ENCODE measurements around the gene TTLL7. TPM values are rescaled to one million over a fixed set of nuclear protein-coding genes. Genes with fewer than 3 reads are reported as not detected.

Gene TTLL7
- total and polyA plus RNA-seq, 9 of the 15 experiments (the other 6 are each of a cell fraction or from before 2014, with no cell fraction given), result 0.63 to 2.6 (median 1.7) TPM

- TF ChIP-seq ASH1L (IDR thresholded peaks at IDR 0.05; ENCODE audit: borderline replicate concordance, low read depth, partially characterized antibody), result no peak
- TF ChIP-seq, protein P1, sequence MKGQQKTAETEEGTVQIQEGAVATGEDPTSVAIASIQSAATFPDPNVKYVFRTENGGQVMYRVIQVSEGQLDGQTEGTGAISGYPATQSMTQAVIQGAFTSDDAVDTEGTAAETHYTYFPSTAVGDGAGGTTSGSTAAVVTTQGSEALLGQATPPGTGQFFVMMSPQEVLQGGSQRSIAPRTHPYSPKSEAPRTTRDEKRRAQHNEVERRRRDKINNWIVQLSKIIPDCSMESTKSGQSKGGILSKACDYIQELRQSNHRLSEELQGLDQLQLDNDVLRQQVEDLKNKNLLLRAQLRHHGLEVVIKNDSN (CRISPR knock-in tag; IDR thresholded peaks at IDR 0.05), result no peak
- no peak for TF ChIP-seq ZNF395 (CRISPR knock-in tag; IDR thresholded peaks at IDR 0.05)
- no peak for TF ChIP-seq ATF1 (CRISPR knock-in tag; IDR thresholded peaks at IDR 0.05)
- TF ChIP-seq ATF1 (tag; IDR thresholded peaks at IDR 0.05), result no peak
- TF ChIP-seq DMBX1 (CRISPR knock-in tag; IDR thresholded peaks at IDR 0.05; ENCODE audit: borderline replicate concordance), result no peak
- no peak for TF ChIP-seq SRF (CRISPR knock-in tag; IDR thresholded peaks at IDR 0.05)
- TF ChIP-seq TEAD2 (tag; IDR thresholded peaks at IDR 0.05), result no peak
- TF ChIP-seq CEBPG (CRISPR knock-in tag; IDR thresholded peaks at IDR 0.05), result no peak
- TF ChIP-seq CEBPG (tag; conservative IDR thresholded peaks at IDR 0.05 in 1 of 2, IDR thresholded peaks at IDR 0.05 in 1 of 2), result no peak
- TF ChIP-seq RAD51 (IDR thresholded peaks at IDR 0.05; ENCODE audit: borderline replicate concordance, low read depth), result no peak
- TF ChIP-seq, protein P2, sequence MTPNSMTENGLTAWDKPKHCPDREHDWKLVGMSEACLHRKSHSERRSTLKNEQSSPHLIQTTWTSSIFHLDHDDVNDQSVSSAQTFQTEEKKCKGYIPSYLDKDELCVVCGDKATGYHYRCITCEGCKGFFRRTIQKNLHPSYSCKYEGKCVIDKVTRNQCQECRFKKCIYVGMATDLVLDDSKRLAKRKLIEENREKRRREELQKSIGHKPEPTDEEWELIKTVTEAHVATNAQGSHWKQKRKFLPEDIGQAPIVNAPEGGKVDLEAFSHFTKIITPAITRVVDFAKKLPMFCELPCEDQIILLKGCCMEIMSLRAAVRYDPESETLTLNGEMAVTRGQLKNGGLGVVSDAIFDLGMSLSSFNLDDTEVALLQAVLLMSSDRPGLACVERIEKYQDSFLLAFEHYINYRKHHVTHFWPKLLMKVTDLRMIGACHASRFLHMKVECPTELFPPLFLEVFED (CRISPR knock-in tag; conservative IDR thresholded peaks at IDR 0.05), result no peak
- TF ChIP-seq KLF6 (CRISPR knock-in tag; IDR thresholded peaks at IDR 0.05; ENCODE audit: borderline replicate concordance), result no peak
- TF ChIP-seq, protein P3, sequence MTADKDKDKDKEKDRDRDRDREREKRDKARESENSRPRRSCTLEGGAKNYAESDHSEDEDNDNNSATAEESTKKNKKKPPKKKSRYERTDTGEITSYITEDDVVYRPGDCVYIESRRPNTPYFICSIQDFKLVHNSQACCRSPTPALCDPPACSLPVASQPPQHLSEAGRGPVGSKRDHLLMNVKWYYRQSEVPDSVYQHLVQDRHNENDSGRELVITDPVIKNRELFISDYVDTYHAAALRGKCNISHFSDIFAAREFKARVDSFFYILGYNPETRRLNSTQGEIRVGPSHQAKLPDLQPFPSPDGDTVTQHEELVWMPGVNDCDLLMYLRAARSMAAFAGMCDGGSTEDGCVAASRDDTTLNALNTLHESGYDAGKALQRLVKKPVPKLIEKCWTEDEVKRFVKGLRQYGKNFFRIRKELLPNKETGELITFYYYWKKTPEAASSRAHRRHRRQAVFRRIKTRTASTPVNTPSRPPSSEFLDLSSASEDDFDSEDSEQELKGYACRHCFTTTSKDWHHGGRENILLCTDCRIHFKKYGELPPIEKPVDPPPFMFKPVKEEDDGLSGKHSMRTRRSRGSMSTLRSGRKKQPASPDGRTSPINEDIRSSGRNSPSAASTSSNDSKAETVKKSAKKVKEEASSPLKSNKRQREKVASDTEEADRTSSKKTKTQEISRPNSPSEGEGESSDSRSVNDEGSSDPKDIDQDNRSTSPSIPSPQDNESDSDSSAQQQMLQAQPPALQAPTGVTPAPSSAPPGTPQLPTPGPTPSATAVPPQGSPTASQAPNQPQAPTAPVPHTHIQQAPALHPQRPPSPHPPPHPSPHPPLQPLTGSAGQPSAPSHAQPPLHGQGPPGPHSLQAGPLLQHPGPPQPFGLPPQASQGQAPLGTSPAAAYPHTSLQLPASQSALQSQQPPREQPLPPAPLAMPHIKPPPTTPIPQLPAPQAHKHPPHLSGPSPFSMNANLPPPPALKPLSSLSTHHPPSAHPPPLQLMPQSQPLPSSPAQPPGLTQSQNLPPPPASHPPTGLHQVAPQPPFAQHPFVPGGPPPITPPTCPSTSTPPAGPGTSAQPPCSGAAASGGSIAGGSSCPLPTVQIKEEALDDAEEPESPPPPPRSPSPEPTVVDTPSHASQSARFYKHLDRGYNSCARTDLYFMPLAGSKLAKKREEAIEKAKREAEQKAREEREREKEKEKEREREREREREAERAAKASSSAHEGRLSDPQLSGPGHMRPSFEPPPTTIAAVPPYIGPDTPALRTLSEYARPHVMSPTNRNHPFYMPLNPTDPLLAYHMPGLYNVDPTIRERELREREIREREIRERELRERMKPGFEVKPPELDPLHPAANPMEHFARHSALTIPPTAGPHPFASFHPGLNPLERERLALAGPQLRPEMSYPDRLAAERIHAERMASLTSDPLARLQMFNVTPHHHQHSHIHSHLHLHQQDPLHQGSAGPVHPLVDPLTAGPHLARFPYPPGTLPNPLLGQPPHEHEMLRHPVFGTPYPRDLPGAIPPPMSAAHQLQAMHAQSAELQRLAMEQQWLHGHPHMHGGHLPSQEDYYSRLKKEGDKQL (CRISPR knock-in tag; IDR thresholded peaks at IDR 0.05; ENCODE audit: borderline replicate concordance), result no peak
- TF ChIP-seq, protein P4, sequence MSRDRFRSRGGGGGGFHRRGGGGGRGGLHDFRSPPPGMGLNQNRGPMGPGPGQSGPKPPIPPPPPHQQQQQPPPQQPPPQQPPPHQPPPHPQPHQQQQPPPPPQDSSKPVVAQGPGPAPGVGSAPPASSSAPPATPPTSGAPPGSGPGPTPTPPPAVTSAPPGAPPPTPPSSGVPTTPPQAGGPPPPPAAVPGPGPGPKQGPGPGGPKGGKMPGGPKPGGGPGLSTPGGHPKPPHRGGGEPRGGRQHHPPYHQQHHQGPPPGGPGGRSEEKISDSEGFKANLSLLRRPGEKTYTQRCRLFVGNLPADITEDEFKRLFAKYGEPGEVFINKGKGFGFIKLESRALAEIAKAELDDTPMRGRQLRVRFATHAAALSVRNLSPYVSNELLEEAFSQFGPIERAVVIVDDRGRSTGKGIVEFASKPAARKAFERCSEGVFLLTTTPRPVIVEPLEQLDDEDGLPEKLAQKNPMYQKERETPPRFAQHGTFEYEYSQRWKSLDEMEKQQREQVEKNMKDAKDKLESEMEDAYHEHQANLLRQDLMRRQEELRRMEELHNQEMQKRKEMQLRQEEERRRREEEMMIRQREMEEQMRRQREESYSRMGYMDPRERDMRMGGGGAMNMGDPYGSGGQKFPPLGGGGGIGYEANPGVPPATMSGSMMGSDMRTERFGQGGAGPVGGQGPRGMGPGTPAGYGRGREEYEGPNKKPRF (IDR thresholded peaks at IDR 0.05; ENCODE audit: low read depth, low read length), result no peak
- TF ChIP-seq SRSF9 (IDR thresholded peaks at IDR 0.05; ENCODE audit: borderline replicate concordance, low read depth, low read length), result no peak
- no peak for TF ChIP-seq ZNF436 (CRISPR knock-in tag; IDR thresholded peaks at IDR 0.05)
Observed at GRCh38 chr1:84012018-84012417, 13.1 kb upstream of the TTLL7 start (continued).
